WTC11 (cell line): ENCODE measurements around the gene SCYL1. TPM values are rescaled to one million over a fixed set of nuclear protein-coding genes. Genes with fewer than 3 reads are reported as not detected.

Experiments
- ARID4B ChIP-seq: sonication (generic); formaldehyde crosslinking; IDR thresholded peaks from 2 replicates; pipeline ENCODE4 v1.8.0; 2023; ENCODE audit warnings: missing genetic modification reagents, mild to moderate bottlenecking, borderline replicate concordance
- ATF1 ChIP-seq: sonication (generic); formaldehyde crosslinking; IDR thresholded peaks from 2 replicates; pipeline ENCODE4 v1.8.1; 2023; ENCODE audit warnings: mild to moderate bottlenecking, moderate library complexity, missing genetic modification reagents
- CREM ChIP-seq: sonication (generic); formaldehyde crosslinking; IDR thresholded peaks from 2 replicates; pipeline ENCODE4 v1.8.1; 2022; ENCODE audit warnings: mild to moderate bottlenecking, missing genetic modification reagents, moderate library complexity
- E2F1 ChIP-seq: sonication (generic); formaldehyde crosslinking; IDR thresholded peaks from 2 replicates; pipeline ENCODE4 v1.8.0; 2022; ENCODE audit warnings: mild to moderate bottlenecking, missing genetic modification reagents
- GABPB1 ChIP-seq: sonication (generic); formaldehyde crosslinking; IDR thresholded peaks from 2 replicates; pipeline ENCODE4 v1.8.1; 2023; ENCODE audit warnings: mild to moderate bottlenecking, missing genetic modification reagents
- GRHL2 ChIP-seq: fragments of 250-450 bp; sonication (Bioruptor Pico); IDR thresholded peaks from 2 replicates; pipeline ENCODE4 v1.8.0; 2022; ENCODE audit warnings: mild to moderate bottlenecking, moderate library complexity; ENCODE audit not compliant: insufficient replicate concordance, severe bottlenecking
- GTF2I ChIP-seq: fragments of 250-450 bp; sonication (Bioruptor Pico); conservative IDR thresholded peaks from 2 replicates; pipeline ENCODE4 v1.4.0; 2021; ENCODE audit warnings: mild to moderate bottlenecking
- IRF1 ChIP-seq: sonication (generic); formaldehyde crosslinking; IDR thresholded peaks from 2 replicates; pipeline ENCODE4 v1.8.0; 2023; ENCODE audit warnings: missing genetic modification reagents
- KAT7 ChIP-seq: sonication (generic); formaldehyde crosslinking; IDR thresholded peaks from 2 replicates; pipeline ENCODE4 v1.8.1; 2023; ENCODE audit warnings: missing genetic modification reagents, mild to moderate bottlenecking, borderline replicate concordance
- MXD4 ChIP-seq: fragments of 250-450 bp; sonication (Bioruptor Pico); IDR thresholded peaks from 2 replicates; pipeline ENCODE4 v1.8.0; 2021; ENCODE audit warnings: mild to moderate bottlenecking, moderate library complexity, borderline replicate concordance
- NFYB ChIP-seq: sonication (generic); formaldehyde crosslinking; conservative IDR thresholded peaks from 2 replicates; pipeline ENCODE4 v1.8.0; 2022; ENCODE audit warnings: low read depth, missing genetic modification reagents
- OVOL2 ChIP-seq: fragments of 250-450 bp; sonication (Bioruptor Pico); IDR thresholded peaks from 2 replicates; pipeline ENCODE4 v1.9.0; 2021; ENCODE audit warnings: mild to moderate bottlenecking, borderline replicate concordance
- ZBTB21 ChIP-seq: sonication (generic); formaldehyde crosslinking; IDR thresholded peaks from 2 replicates; pipeline ENCODE4 v1.8.1; 2023; ENCODE audit warnings: mild to moderate bottlenecking, missing genetic modification reagents, borderline replicate concordance
- ZNF396 ChIP-seq: fragments of 250-450 bp; sonication (Bioruptor Pico); IDR thresholded peaks from 2 replicates; pipeline ENCODE4 v1.8.0; 2021; ENCODE audit warnings: mild to moderate bottlenecking, moderate library complexity, borderline replicate concordance
- ZNF416 ChIP-seq: fragments of 250-450 bp; sonication (Bioruptor Pico); IDR thresholded peaks from 2 replicates; pipeline ENCODE4 v1.9.0; 2021; ENCODE audit warnings: mild to moderate bottlenecking, inconsistent platforms
- ZNF671 ChIP-seq: fragments of 250-450 bp; sonication (Bioruptor Pico); IDR thresholded peaks from 2 replicates; pipeline ENCODE4 v1.8.0; 2021; ENCODE audit warnings: mild to moderate bottlenecking
- total RNA-seq: library from RNA; stranded (reverse); gene quantifications from 3 replicates; pipeline ENCODE4 v1.2.3, GENCODE V29; 2021
- TF ChIP-seq, protein P1 (sequence below): fragments of 250-450 bp; sonication (Bioruptor Pico); IDR thresholded peaks from 2 replicates; pipeline ENCODE4 v1.9.0; 2021; ENCODE audit warnings: mild to moderate bottlenecking
- TF ChIP-seq, protein P2 (sequence below): fragments of 250-450 bp; sonication (Bioruptor Pico); IDR thresholded peaks from 2 replicates; pipeline ENCODE4 v1.8.0; 2021; ENCODE audit warnings: mild to moderate bottlenecking
- TF ChIP-seq, protein P3 (sequence below): sonication (generic); formaldehyde crosslinking; IDR thresholded peaks from 2 replicates; pipeline ENCODE4 v1.8.1; 2023; ENCODE audit warnings: mild to moderate bottlenecking, missing genetic modification reagents
- TF ChIP-seq, protein P4 (sequence below): sonication (generic); formaldehyde crosslinking; IDR thresholded peaks from 2 replicates; pipeline ENCODE4 v1.8.0; 2022; ENCODE audit warnings: mild to moderate bottlenecking, missing genetic modification reagents
- TF ChIP-seq, protein P5 (sequence below): sonication (generic); formaldehyde crosslinking; IDR thresholded peaks from 2 replicates; pipeline ENCODE4 v1.8.1; 2022; ENCODE audit warnings: mild to moderate bottlenecking, missing genetic modification reagents, moderate library complexity, borderline replicate concordance

The SCYL1 gene
- total RNA-seq, 1 experiment from 2014 or later: 76.8 TPM

- TF ChIP-seq, protein P1, sequence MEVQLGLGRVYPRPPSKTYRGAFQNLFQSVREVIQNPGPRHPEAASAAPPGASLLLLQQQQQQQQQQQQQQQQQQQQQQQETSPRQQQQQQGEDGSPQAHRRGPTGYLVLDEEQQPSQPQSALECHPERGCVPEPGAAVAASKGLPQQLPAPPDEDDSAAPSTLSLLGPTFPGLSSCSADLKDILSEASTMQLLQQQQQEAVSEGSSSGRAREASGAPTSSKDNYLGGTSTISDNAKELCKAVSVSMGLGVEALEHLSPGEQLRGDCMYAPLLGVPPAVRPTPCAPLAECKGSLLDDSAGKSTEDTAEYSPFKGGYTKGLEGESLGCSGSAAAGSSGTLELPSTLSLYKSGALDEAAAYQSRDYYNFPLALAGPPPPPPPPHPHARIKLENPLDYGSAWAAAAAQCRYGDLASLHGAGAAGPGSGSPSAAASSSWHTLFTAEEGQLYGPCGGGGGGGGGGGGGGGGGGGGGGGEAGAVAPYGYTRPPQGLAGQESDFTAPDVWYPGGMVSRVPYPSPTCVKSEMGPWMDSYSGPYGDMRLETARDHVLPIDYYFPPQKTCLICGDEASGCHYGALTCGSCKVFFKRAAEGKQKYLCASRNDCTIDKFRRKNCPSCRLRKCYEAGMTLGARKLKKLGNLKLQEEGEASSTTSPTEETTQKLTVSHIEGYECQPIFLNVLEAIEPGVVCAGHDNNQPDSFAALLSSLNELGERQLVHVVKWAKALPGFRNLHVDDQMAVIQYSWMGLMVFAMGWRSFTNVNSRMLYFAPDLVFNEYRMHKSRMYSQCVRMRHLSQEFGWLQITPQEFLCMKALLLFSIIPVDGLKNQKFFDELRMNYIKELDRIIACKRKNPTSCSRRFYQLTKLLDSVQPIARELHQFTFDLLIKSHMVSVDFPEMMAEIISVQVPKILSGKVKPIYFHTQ: no peak
- peak; percentile 92 for TF ChIP-seq GABPB1 (CRISPR knock-in tag)
- peak; percentile 79 for TF ChIP-seq IRF1 (CRISPR knock-in tag)
- TF ChIP-seq MXD4 (CRISPR knock-in tag): no peak
- TF ChIP-seq, protein P2, sequence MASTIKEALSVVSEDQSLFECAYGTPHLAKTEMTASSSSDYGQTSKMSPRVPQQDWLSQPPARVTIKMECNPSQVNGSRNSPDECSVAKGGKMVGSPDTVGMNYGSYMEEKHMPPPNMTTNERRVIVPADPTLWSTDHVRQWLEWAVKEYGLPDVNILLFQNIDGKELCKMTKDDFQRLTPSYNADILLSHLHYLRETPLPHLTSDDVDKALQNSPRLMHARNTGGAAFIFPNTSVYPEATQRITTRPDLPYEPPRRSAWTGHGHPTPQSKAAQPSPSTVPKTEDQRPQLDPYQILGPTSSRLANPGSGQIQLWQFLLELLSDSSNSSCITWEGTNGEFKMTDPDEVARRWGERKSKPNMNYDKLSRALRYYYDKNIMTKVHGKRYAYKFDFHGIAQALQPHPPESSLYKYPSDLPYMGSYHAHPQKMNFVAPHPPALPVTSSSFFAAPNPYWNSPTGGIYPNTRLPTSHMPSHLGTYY: no peak
- TF ChIP-seq ZBTB21 (CRISPR knock-in tag): no peak; the same call in 1 of the 2 replicates
- no peak for TF ChIP-seq ZNF396
- peak; percentile 98; the same call in 1 of the 2 replicates for TF ChIP-seq ATF1 (CRISPR knock-in tag)
- TF ChIP-seq NFYB (CRISPR knock-in tag): peak; percentile 12; the same call in 1 of the 2 replicates
- no peak for TF ChIP-seq GTF2I (CRISPR knock-in tag)
- TF ChIP-seq E2F1 (CRISPR knock-in tag): no peak
- TF ChIP-seq, protein P3, sequence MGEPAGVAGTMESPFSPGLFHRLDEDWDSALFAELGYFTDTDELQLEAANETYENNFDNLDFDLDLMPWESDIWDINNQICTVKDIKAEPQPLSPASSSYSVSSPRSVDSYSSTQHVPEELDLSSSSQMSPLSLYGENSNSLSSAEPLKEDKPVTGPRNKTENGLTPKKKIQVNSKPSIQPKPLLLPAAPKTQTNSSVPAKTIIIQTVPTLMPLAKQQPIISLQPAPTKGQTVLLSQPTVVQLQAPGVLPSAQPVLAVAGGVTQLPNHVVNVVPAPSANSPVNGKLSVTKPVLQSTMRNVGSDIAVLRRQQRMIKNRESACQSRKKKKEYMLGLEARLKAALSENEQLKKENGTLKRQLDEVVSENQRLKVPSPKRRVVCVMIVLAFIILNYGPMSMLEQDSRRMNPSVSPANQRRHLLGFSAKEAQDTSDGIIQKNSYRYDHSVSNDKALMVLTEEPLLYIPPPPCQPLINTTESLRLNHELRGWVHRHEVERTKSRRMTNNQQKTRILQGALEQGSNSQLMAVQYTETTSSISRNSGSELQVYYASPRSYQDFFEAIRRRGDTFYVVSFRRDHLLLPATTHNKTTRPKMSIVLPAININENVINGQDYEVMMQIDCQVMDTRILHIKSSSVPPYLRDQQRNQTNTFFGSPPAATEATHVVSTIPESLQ (CRISPR knock-in tag): no peak
- TF ChIP-seq, protein P4, sequence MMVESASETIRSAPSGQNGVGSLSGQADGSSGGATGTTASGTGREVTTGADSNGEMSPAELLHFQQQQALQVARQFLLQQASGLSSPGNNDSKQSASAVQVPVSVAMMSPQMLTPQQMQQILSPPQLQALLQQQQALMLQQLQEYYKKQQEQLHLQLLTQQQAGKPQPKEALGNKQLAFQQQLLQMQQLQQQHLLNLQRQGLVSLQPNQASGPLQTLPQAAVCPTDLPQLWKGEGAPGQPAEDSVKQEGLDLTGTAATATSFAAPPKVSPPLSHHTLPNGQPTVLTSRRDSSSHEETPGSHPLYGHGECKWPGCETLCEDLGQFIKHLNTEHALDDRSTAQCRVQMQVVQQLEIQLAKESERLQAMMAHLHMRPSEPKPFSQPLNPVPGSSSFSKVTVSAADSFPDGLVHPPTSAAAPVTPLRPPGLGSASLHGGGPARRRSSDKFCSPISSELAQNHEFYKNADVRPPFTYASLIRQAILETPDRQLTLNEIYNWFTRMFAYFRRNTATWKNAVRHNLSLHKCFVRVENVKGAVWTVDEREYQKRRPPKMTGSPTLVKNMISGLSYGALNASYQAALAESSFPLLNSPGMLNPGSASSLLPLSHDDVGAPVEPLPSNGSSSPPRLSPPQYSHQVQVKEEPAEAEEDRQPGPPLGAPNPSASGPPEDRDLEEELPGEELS (CRISPR knock-in tag): peak; percentile 81
- peak; percentile 100 for TF ChIP-seq CREM (CRISPR knock-in tag)
- TF ChIP-seq OVOL2 (CRISPR knock-in tag): no peak
- TF ChIP-seq, protein P5, sequence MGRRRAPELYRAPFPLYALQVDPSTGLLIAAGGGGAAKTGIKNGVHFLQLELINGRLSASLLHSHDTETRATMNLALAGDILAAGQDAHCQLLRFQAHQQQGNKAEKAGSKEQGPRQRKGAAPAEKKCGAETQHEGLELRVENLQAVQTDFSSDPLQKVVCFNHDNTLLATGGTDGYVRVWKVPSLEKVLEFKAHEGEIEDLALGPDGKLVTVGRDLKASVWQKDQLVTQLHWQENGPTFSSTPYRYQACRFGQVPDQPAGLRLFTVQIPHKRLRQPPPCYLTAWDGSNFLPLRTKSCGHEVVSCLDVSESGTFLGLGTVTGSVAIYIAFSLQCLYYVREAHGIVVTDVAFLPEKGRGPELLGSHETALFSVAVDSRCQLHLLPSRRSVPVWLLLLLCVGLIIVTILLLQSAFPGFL (CRISPR knock-in tag): no peak
- no peak for TF ChIP-seq KAT7 (CRISPR knock-in tag)
- peak; percentile 87; the same call in 1 of the 2 replicates for TF ChIP-seq ARID4B (CRISPR knock-in tag)
- TF ChIP-seq ZNF416 (CRISPR knock-in tag): no peak
- no peak for TF ChIP-seq GRHL2 (CRISPR knock-in tag)
- TF ChIP-seq ZNF671 (CRISPR knock-in tag): no peak
Measured at GRCh38 chr11:65569973-65570918, 45.4 kb downstream of the SCYL1 start, which contains the start of gene ZNRD2 (continued).
